Mucosa of stomach (tissue), 1 donor: Measurements from ENCODE around the gene SLC2A9.

ENCODE experiments used
- H3K27me3 ChIP-seq: one replicate; pipeline ENCODE4 v1.7.0; 2013; ENCODE audit warnings: mild to moderate bottlenecking, low read length; ENCODE audit not compliant: control insufficient read depth, insufficient read depth
- H3K36me3 ChIP-seq: one replicate; pipeline ENCODE4 v1.7.0; 2013; ENCODE audit warnings: low read length; ENCODE audit not compliant: control insufficient read depth, insufficient read depth
- H3K4me1 ChIP-seq: one replicate; pipeline ENCODE4 v1.7.0; 2013; ENCODE audit warnings: mild to moderate bottlenecking, low read length; ENCODE audit not compliant: control insufficient read depth, insufficient read depth
- H3K4me3 ChIP-seq: one replicate; pipeline ENCODE4 v1.7.0; 2013; ENCODE audit warnings: low read length
- H3K9ac ChIP-seq: one replicate; pipeline ENCODE4 v1.7.0; 2013; ENCODE audit warnings: mild to moderate bottlenecking, low read length, moderate library complexity
- H3K9me3 ChIP-seq: one replicate; pipeline ENCODE4 v1.7.0; 2013; ENCODE audit warnings: mild to moderate bottlenecking, low read length, moderate library complexity; ENCODE audit not compliant: control insufficient read depth
- donor health status: Pancreatic carcinoma.

SLC2A9 gene

DNA sequence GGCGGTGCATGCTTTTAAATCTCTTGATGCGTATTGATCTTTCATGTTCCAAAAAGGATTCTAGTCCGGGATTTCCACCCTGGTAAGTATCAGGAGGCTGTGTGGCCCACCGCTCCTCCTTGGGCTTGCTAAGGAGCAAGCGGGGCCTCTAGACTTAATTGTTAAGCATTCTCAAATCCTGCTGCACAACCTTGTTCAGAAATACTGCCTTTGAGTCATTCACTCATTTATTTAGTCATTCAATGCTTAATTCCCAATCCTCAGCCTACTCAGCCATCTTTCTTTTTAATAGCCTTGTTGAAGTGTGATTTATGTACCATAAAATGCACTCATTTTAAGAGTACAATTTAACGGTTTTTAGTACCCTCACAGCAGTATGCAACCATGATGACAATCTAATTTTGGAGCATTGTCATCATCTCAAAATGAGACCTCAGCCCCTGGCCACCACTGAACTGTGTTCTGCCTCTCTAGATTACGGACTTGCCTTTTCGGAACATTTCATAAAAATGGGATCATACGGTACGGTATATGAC lies 15.6 kb upstream of the SLC2A9 start:
- Histone ChIP-seq H3K9me3 (no peaks in the 10 kb centered on the region), H3K36me3 (no peaks in the 10 kb centered on the region), H3K27me3 (no peaks in the 10 kb centered on the region), H3K4me3 (no peak overlapping the region), H3K4me1 (no peaks in the 10 kb centered on the region), H3K9ac (no peak overlapping the region)

- H3K36me3 ChIP-seq = no peaks in the 10 kb centered on the region
- H3K4me1 ChIP-seq = no peaks in the 10 kb centered on the region
Measured at GRCh38 chr4:10035130-10035529, 13.8 kb upstream of the SLC2A9 start.

DNA sequence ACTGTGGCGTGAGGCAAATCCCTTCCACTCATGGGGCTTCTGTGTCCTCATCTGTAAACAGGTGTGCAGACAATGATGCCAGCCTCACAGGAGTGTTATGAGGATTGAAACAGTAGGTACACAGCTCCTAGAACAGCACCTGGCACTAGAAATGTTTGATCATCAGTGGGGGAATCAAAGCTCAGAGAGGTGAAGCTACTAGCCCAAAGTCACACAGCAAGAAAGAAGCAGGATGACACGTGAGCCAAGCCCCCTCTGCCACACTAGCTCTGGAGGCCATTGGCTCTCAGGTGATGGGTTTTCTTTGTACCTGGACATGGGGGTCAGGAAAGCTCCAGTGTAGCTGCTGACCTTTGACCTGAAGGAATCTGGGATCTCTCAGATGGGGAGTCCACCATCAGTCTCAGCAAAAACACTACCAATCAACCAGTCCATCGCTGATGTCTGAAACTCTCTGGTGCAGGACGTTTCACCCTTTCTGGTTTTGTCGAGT lies 13.4 kb upstream of the SLC2A9 start:
- Histone ChIP-seq H3K36me3 (no peaks in the 10 kb centered on the region), H3K9ac (no peak overlapping the region), H3K9me3 (no peaks in the 10 kb centered on the region), H3K4me3 (no peak overlapping the region), H3K4me1 (no peaks in the 10 kb centered on the region), H3K27me3 (no peaks in the 10 kb centered on the region)

More at GRCh38 chr4:10035130-10035529, 13.8 kb upstream of the SLC2A9 start:
- Histone ChIP-seq H3K4me3 (no peak overlapping the region), H3K9me3 (no peaks in the 10 kb centered on the region), H3K27me3 (no peaks in the 10 kb centered on the region), H3K9ac (no peak overlapping the region)

DNA sequence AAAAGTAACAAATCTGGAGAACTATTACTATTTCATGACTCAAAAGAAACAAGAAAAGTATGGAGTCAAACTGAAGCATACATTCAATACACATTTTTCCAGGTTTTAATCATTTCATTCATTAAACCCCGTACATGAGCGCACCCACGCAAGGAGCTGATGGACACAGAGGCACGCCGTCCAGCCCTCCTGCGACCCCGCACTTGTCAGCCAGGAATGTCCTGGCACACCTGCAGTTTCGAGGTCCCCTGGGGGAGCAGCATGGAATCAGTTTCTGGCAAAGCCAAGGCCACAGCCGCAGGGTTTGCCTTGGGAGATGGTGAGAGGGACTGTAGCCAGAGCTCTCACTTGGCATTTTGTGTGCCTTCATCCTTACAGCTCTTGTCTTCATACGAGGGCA lies 12.8 kb upstream of the SLC2A9 start:
- no peaks in the 10 kb centered on the region for H3K9me3 ChIP-seq
- H3K9ac ChIP-seq = no peak overlapping the region
- H3K27me3 ChIP-seq = no peaks in the 10 kb centered on the region
- H3K4me3 ChIP-seq = no peak overlapping the region
- H3K36me3 ChIP-seq = no peaks in the 10 kb centered on the region
- no peaks in the 10 kb centered on the region for H3K4me1 ChIP-seq

- Histone ChIP-seq H3K36me3 (no peaks in the 10 kb centered on the region), H3K4me3 (no peak overlapping the region), H3K9ac (no peak overlapping the region), H3K9me3 (no peaks in the 10 kb centered on the region), H3K4me1 (no peaks in the 10 kb centered on the region), H3K27me3 (no peaks in the 10 kb centered on the region)
Measured at GRCh38 chr4:10033191-10033881, 12.0 kb upstream of the SLC2A9 start.

GRCh38 chr4:10032625-10033024 lies 11.3 kb upstream of the SLC2A9 start:
- no peaks in the 10 kb centered on the region for H3K36me3 ChIP-seq
- H3K9me3 ChIP-seq = no peaks in the 10 kb centered on the region
- H3K9ac ChIP-seq = no peak overlapping the region
- H3K4me1 ChIP-seq = no peaks in the 10 kb centered on the region
- no peak overlapping the region for H3K4me3 ChIP-seq
- H3K27me3 ChIP-seq = no peaks in the 10 kb centered on the region

DNA sequence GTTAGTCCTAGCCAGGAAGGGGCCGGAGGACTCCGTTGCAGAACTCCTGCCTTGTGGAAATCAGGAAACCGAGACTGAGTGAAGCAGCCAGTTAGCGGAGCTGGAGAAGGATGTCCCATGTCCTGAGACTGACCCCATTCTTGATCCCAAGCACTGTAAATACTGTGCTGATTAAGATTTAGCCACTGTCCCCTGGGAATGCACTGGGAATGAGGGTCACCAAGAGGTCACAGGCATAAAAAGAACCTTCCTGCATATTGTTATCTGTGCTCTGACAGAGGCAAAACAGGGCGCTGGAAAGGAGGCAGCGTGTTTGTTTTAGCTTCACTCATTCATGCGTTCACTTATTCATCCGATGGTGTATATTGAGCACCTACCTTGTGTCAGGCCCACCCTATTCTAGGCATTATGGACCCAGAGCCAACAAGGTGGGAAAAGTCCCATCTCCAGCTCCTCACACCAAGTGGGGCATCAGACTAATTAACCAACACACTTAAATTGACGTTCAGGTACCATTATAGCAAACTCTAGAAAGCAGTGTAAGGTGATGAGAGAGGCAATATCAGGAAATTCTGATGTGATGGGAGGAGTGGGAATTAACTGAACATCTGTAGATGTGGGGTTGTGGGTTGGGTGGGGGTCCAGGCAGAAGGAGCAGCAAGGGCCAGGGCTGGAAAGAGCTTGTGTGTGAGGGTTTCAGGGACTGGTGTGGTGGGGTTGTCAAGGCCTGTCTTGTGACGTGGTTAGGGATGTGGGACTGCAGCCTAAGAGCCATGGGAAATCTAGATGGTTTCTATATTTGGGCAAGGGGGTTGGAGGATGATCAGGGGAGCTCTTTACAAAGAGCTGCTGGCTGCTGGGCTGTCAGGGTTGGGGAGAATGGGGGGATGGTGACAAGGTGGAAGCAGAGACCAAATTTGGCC lies 10.6 kb upstream of the SLC2A9 start:
- Histone ChIP-seq H3K9me3 (no peaks in the 10 kb centered on the region), H3K27me3 (no peaks in the 10 kb centered on the region), H3K36me3 (no peaks in the 10 kb centered on the region), H3K4me1 (no peaks in the 10 kb centered on the region), H3K9ac (no peak overlapping the region), H3K4me3 (no peak overlapping the region)

DNA sequence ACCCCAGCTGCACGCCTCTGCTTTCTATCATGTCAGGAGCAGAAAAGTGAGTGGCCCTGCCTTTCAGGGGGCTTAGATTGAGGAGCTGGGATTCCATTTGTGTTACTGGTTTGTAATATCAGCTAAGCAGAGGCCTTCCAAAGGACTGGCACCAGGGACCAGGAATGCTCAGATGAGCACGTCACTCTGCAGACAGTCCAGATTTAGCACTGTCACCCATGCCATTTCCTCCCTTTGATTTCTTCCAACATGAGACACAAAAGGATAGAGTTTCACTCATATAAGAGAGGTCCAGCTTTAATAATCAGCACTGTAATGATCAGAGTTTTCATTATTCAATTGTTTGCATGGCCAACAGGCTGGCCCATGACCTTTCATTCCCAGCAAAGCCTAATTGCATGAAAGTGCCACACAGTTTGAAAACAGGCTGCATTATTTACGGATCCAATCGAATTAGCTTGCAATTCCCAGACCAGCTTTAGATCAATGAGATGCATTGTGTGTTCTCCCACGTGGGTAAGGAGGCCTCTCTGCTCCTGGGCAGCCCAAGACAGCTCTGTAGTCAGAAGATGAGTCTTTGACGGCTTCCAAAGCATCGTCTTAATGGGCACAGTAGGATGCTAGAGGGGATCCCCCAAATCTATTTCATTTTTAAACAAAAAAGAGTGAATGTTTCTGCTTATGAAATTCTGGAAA lies 9.8 kb upstream of the SLC2A9 start:
- no peak overlapping the region for H3K9ac ChIP-seq
- no peaks in the 10 kb centered on the region for H3K36me3 ChIP-seq
- no peaks in the 10 kb centered on the region for H3K9me3 ChIP-seq
- H3K4me3 ChIP-seq = no peak overlapping the region
- H3K4me1 ChIP-seq = no peaks in the 10 kb centered on the region
- H3K27me3 ChIP-seq = no peaks in the 10 kb centered on the region

GRCh38 chr4:10029403-10029802 lies 8.1 kb upstream of the SLC2A9 start:
- H3K4me1 ChIP-seq = no peaks in the 10 kb centered on the region
- H3K36me3 ChIP-seq = no peaks in the 10 kb centered on the region
- H3K9ac ChIP-seq = no peak overlapping the region
- H3K4me3 ChIP-seq = no peak overlapping the region
- H3K27me3 ChIP-seq = no peaks in the 10 kb centered on the region
- H3K9me3 ChIP-seq = no peaks in the 10 kb centered on the region

- Histone ChIP-seq H3K27me3 (no peaks in the 10 kb centered on the region), H3K9me3 (no peaks in the 10 kb centered on the region), H3K4me1 (no peaks in the 10 kb centered on the region), H3K4me3 (no peak overlapping the region), H3K36me3 (no peaks in the 10 kb centered on the region), H3K9ac (no peak overlapping the region)
Measured at GRCh38 chr4:10028910-10029309, 7.6 kb upstream of the SLC2A9 start.

DNA sequence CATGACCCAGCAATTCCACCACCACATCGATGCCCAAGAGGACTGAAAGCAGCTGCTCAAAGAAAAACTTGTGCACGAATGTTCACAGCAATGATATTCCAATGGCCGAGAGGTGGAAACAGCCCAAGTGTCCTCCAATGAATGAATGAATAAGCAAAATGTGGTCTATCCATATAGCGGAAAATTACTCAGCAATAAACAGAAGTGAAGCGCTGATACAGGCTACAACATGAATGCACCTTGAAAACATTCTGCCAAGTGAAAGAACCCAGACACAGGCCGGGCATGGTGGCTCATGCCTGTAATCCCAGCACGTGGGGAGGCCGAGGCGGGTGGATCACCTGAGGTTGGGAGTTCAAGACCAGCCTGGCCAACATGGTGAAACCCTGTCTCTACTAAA lies 5.2 kb upstream of the SLC2A9 start:
- Histone ChIP-seq H3K27me3 (no peaks in the 10 kb centered on the region), H3K9ac (no peak overlapping the region), H3K36me3 (no peaks in the 10 kb centered on the region), H3K9me3 (no peaks in the 10 kb centered on the region), H3K4me3 (no peak overlapping the region), H3K4me1 (no peaks in the 10 kb centered on the region)
